ENCODE data around the gene CCDC192. TPM values are rescaled to one million over a fixed set of nuclear protein-coding genes. Genes with fewer than 3 reads are reported as not detected.

Gene CCDC192
- total RNA-seq, 1 donor from 2014 or later: 2.1 TPM

DNA sequence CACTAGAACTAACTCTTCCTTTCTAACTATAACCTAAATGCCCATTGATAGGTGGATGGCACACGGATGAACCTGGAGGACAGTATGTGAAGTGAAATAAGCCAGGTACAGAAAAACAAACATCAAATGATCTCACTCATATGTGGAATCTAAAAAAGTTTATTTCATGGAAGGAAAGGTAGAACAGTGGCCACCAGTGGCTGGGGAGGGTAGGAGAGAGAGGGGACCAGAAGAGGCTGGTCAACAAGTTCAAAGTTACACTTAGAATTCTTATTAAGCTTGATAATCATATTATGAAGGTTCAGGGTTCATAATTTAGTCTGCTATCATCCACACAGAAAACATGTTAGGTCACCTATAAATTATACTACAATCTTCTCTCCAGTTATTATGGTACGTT is 272.8 kb downstream of the CCDC192 start:
- Mint-ChIP-seq H3K27ac (no peak overlapping the region), H3K4me3 (no peak overlapping the region), H3K36me3 (no peaks in the 10 kb centered on the region), H3K4me1 (no peaks in the 10 kb centered on the region), H3K9me3 (no peaks in the 10 kb centered on the region), H3K27me3 (ENCODE audit: low read depth) (no peaks in the 10 kb centered on the region)
- no peak for DNase-seq (ENCODE audit: low spot score in 2 of 2, unreplicated experiment in 2 of 2)
- TF ChIP-seq, protein P1, sequence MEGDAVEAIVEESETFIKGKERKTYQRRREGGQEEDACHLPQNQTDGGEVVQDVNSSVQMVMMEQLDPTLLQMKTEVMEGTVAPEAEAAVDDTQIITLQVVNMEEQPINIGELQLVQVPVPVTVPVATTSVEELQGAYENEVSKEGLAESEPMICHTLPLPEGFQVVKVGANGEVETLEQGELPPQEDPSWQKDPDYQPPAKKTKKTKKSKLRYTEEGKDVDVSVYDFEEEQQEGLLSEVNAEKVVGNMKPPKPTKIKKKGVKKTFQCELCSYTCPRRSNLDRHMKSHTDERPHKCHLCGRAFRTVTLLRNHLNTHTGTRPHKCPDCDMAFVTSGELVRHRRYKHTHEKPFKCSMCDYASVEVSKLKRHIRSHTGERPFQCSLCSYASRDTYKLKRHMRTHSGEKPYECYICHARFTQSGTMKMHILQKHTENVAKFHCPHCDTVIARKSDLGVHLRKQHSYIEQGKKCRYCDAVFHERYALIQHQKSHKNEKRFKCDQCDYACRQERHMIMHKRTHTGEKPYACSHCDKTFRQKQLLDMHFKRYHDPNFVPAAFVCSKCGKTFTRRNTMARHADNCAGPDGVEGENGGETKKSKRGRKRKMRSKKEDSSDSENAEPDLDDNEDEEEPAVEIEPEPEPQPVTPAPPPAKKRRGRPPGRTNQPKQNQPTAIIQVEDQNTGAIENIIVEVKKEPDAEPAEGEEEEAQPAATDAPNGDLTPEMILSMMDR (IDR thresholded peaks at IDR 0.05; ENCODE audit: unreplicated experiment): no peak

DNA sequence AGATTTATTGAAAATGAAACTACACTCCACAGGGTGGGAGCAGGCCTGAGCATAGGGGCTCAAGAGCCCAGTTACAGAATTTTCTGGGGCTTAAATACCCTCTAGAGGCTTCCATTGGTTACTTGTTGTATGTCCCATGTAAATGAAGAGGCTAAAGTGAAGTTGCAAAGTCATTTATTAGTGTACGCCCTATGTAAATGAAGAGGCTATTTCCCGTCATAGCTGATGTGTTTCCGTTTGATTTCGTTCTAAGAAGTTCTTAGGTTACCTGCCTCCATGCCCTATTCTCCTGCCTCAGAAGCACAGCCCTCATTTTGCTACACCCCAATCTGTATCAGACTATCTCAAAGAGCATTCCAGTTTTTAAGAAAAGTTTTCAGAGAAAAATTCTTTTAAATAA is 273.3 kb downstream of the CCDC192 start:
- H3K36me3 Mint-ChIP-seq: no peaks in the 10 kb centered on the region
- H3K27ac Mint-ChIP-seq: no peak overlapping the region
- H3K27me3 Mint-ChIP-seq (ENCODE audit: low read depth): no peaks in the 10 kb centered on the region
- no peak overlapping the region for H3K4me3 Mint-ChIP-seq
- TF ChIP-seq, protein P1 (IDR thresholded peaks at IDR 0.05; ENCODE audit: unreplicated experiment): no peak
- no peak for DNase-seq (ENCODE audit: low spot score in 2 of 2, unreplicated experiment in 2 of 2)
- peaks cover 6% of the 10 kb centered on the region for H3K4me1 Mint-ChIP-seq
- H3K9me3 Mint-ChIP-seq: no peaks in the 10 kb centered on the region

DNA sequence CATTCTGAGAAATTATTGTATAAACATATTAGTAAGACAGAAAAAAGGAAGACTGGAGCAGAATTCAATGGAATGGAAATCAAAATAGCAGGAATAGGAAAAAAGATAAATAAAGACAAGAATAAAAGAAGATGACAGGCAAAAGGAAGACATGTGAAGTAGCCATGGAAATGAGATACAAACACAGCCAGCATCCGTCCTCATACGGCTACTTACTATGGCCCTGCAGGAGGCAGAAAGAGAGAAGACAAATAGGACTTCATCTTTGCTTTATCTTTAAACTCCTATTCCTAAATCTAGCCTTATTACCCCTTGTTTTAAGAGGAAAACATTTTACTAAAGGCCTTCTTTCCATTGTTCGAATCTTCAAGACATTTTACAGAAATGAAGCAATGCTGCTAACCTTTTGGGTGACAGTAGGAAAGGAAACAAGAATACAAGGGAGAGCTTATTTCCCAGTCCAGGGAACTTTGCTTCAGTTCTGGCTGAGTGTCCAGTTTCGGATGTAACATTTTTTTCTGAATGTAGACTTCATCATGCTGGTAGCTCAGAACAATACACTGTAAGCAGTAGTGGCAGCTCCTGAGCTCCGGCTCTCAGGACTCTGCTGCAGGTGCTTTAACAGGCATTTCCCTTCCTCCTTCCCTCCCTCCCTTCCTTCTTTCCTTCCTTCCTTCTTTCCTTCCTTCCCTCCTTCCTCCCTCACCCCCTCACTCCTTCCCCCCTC is 274.0 kb downstream of the CCDC192 start:
- no peaks in the 10 kb centered on the region for H3K27me3 Mint-ChIP-seq (ENCODE audit: low read depth)
- H3K4me3 Mint-ChIP-seq: no peak overlapping the region
- no peaks in the 10 kb centered on the region for H3K9me3 Mint-ChIP-seq
- no peak overlapping the region for H3K27ac Mint-ChIP-seq
- TF ChIP-seq, protein P1 (IDR thresholded peaks at IDR 0.05; ENCODE audit: unreplicated experiment): no peak
- no peak for DNase-seq (ENCODE audit: low spot score in 2 of 2, unreplicated experiment in 2 of 2)
- no peaks in the 10 kb centered on the region for H3K36me3 Mint-ChIP-seq
- peaks cover 12% of the 10 kb centered on the region for H3K4me1 Mint-ChIP-seq

DNA sequence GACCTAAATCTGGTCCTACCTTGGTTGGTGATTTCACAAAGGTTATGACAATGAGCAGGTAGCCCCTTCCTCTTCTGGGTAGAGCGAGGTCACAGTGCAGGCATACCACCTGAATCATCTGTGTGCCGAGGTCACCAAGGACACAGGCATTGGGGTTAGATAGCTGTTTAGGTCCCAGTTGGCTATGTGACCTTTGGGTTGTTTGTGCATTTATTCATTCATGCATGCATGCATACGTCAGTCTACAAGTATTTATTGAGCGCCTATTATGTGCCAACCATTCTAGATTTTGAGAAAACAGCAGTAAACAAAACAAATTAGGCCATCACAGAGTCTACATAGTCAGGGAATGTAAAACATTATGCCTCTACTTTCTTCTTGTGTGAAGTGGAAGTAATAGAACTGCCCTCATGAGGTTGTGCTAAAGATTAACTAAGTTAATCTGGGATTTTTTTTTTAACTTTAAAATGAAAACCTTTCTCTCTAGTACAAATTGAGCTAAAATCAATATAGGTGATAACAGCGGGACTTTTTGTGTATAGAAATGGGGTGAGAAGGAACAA is 275.6 kb downstream of the CCDC192 start:
- Mint-ChIP-seq H3K4me3 (no peak overlapping the region), H3K27me3 (ENCODE audit: low read depth) (no peaks in the 10 kb centered on the region), H3K36me3 (no peaks in the 10 kb centered on the region), H3K27ac (no peak overlapping the region), H3K4me1 (peaks cover 23% of the 10 kb centered on the region), H3K9me3 (no peaks in the 10 kb centered on the region)
- TF ChIP-seq, protein P1 (IDR thresholded peaks at IDR 0.05; ENCODE audit: unreplicated experiment): no peak
- DNase-seq (ENCODE audit: low spot score in 2 of 2, unreplicated experiment in 2 of 2): no peak

DNA sequence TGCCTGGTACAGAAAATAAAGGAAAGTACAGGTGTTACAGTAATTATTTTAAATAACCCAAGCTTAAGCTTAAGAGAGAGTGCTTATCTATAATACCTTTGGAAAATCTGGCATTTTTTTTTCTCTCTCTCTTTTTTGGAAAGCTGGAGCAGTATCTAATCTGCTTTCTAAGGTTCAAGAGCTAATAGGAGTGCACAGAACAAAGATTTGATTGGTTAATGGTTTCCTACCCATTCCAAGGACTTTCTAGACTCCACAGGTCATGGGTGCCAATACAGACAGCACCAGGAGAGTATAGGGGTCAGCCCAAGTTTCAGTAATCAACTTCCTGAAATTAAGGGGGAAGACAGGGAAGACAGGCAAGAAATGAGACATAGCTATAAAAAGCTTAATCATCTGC is 276.3 kb downstream of the CCDC192 start:
- Mint-ChIP-seq H3K4me1 (peaks cover 23% of the 10 kb centered on the region), H3K27me3 (ENCODE audit: low read depth) (no peaks in the 10 kb centered on the region), H3K36me3 (no peaks in the 10 kb centered on the region), H3K9me3 (no peaks in the 10 kb centered on the region), H3K27ac (no peak overlapping the region), H3K4me3 (no peak overlapping the region)
- TF ChIP-seq, protein P1 (IDR thresholded peaks at IDR 0.05; ENCODE audit: unreplicated experiment): no peak
- DNase-seq (ENCODE audit: low spot score in 2 of 2, unreplicated experiment in 2 of 2): no peak

Data from mesothelial cell of epicardium (in vitro differentiated cells).